ENCODE data around the gene ANKRD40.

GRCh38 chr17:50715471-50715870 lies 7.8 kb upstream of the ANKRD40 start:
- TF ChIP-seq CTCF (IDR thresholded peaks at IDR 0.05) = no peak
- no peak for TF ChIP-seq POLR2A (IDR thresholded peaks at IDR 0.05)
